ENCODE results near the gene RAB10.
"Not testable (repeated sequence)": the region's sequence is repeated elsewhere in the genome, so short reads cannot be mapped to it uniquely, and the experiment has no call there.

The RAB10 gene

DNA sequence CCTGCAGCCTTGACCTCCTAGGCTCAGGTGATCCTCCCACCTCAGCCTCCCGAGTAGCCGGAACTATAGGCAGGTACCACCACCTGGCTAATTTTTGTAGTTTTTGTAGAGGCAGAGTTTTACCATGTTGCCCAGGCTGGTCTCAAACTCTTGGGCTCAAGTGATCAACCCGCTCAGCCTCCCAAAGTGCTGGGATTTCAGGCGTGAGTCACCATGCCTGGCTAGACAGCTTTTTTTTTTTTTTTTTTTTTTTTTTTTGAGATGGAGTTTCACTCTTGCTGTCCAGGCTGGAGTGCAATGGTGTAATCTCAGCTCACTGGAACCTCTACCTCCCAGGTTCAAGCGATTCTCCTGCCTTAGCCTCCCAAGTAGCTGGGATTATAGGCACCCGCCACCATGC is 132.7 kb downstream of the RAB10 start:
- DNase-seq = not testable (repeated sequence)

DNA sequence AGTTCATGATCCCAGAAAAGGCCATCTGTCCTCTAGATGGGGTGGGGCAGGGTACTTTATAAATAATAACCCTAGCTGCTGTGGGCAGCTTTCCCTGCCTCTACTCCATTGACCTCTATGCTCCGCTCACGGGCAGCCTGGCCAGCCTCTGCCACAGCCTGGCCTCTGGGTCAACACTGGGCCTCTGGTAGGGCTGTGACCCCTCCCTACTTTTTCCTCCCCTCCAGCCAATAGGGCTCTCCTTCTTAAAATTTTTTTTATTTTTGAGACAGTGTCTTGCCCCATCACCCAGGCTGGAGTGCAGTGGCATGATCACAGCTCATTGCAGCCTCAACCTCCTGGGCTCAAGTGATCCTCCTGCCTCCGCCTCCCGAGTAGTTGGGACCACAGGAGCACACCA is 134.9 kb downstream of the RAB10 start:
- DNase-seq = no peak

DNA sequence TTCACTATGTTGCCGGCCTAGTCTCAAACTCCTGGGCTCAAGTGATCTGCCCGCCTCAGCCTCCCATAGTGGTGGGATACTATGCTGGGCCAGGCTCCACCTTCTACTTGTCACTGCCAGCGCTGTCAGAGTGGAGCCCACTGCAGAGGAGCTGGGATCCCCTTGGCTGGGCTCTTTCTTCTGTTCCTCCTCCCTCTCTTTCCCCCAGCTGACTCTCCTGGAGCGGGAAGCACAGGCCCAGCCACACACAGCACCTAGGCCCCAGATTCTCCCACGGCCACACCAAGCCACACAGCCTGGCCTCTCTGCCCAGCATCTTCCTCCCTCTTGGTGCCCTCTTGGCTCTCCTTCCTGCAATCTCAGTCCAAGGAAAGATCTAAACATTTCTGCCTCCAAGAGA is 135.3 kb downstream of the RAB10 start:
- DNase-seq = no peak

DNA sequence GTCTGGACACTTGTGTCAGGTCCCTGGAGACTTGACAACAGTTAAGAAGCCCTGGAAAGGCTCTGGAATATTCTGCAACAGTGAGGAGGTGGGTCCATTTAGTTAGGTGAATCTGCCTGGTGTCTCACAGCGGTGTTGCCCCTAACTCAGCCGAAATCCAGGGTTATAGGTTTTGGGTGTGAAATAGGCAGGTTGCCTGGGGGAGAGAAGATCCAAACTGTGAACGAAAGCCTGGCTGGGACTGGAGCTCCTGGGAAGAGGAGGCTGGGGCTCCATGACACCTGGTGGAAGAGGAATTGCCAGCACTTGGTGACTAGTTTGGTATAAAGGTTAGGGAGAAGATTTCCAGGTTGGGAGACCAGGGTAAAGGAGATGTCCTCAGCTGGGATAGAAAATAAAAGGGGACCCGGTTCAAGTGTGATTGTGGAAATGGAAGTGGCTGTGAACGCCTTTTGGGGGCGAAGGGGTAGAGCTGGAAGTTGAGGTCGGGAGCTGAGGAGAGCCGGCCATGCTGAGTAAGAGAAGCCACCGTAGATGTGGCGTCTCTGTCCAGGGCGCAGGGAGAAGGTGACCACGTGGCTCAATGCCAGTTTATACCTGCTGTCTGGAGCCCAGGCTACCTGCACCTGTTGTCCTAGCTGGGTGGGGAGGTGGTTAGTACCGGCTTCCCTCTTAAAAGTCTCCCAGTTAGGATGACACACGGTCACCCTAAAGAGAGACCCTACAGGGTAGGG is 136.0 kb downstream of the RAB10 start:
- no peak for DNase-seq

DNA sequence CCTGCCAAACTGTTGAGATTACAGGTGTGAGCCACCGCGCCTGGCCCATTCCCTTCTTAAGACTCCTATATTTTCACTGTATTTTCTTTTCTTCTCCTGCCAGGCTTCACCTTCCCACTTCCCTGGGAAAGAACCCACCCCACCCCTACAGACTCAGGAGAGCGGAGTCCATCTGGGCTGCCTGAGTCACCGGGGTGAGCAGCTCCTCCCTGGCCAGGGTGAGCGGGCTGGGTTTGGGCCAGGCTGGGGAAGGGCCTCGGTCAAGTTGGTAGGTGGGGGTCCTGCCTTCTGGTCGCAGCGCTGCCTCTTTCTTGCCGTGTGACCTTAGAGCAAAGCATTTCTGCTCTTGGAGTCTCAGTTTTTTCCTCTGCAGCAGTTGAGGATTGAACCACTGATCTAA is 136.9 kb downstream of the RAB10 start:
- no peak for DNase-seq

DNA sequence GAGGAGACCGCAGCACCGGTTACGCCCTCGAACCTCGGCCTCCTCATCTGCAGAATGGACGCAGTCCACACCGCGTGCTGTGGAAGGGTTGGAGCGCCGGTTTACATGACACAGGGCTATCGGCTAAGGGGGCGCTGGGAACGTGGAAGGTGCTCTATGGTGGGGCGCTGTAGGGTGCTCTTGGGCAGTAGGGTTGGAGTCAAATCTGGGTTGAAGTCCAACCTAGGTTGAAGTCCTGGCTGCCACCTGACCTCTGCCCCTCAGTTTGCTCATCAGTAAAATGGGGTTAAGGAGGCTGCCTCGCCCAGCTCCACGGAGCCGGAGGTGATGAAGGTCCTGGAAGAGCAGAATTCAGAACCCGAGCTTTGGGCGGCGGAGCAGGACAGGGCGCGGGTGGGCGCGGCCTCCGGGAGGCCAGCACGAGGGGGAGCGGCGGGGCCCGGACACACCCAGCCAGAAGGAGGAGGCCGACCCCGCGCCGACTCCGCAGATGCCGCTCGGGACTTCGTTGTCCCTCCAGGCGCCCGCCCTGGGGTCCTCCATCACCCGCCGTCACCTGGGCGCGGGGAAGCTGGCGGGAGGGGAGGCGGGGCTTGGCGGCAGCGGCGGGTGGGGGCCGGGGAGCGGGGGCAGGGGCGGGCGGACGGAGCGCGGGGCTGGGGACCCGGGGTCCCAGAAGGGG is 138.4 kb downstream of the RAB10 start:
- DNase-seq = no peak

DNA sequence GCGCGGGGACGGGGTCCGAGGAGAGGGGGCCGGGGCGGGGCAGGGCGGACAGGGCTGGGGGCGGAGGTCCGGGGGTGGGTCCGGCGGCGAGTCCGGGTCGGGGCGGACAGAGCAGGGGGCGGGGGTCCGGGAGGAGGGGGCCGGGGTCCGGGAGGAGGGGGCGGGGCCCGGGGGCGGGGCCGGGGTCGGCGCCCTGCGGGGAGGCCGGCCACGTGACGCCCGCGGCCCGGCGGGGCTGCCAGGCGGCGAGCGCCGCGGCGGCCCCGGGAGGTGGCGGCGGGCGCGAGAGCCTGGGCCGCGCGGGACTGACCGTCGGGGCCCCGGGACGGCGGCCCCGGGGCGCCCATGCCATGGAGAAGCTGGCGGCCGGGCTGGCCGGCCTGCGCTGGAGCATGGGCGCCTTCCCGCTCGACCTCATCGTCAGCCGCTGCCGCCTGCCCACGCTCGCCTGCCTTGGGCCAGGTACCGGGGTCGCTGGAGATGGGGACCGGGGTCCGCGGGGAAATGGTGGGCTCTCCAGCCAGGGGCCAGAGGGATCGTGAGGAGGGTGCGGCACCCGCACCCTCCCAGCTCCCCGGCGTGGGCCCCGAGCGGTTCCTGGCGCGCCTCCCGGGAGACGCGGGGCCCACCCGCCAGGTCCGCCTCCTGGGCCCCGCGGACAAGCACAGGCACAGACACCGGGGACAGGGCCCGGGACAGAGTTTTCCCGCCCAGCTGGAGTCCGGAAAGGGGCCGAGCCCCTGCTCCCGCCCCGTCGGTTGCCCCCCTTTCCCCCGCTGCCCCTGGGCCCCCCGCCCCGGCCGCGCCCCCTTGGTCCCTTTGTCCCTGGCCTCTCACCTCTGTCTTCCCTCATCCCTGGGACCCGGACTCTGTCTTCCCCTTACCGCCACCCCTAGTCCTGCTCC is 139.2 kb downstream of the RAB10 start, which contains the start of gene GAREM2:
TSS of gene GAREM2 (plus strand) at position 218 of the 905 bp plus-strand sequence. CDS start at position 351, 133 bp downstream.
- no peak for DNase-seq

DNA sequence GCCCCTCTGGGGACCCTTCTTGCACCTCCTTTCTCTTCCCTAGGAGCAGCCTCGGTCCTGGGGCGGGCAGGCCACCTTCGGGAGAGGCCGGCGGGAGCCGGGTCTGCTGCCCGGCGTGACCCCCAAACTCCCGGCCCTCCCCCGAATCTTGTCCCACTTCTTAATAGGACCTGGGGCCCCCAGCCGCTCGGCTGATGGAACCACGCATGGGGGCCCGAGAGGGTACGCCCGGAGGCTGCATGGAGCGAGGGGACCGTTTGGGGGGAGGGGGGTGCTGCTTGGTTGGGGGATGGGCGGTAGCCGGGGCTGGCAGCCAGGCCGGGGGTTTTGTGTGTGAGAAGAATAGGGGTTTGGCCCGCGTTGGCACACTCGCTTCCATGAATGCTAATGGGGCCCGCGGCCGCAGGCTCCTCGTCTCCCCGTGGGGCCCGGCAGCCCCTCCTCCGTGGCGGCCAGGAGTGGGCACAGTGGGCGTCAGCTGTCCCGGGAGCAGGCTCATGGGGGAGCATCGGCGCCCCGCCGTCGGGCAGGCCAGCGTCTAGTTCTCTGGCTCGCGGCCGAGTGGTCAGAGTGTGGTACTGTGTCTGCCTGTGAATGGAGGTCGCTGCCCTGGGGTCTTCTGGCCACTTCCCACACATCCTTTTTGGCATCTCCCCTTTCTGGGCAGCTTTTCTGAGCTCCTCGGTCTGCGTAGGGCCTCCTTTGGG is 140.0 kb downstream of the RAB10 start:
- no peak for DNase-seq

DNA sequence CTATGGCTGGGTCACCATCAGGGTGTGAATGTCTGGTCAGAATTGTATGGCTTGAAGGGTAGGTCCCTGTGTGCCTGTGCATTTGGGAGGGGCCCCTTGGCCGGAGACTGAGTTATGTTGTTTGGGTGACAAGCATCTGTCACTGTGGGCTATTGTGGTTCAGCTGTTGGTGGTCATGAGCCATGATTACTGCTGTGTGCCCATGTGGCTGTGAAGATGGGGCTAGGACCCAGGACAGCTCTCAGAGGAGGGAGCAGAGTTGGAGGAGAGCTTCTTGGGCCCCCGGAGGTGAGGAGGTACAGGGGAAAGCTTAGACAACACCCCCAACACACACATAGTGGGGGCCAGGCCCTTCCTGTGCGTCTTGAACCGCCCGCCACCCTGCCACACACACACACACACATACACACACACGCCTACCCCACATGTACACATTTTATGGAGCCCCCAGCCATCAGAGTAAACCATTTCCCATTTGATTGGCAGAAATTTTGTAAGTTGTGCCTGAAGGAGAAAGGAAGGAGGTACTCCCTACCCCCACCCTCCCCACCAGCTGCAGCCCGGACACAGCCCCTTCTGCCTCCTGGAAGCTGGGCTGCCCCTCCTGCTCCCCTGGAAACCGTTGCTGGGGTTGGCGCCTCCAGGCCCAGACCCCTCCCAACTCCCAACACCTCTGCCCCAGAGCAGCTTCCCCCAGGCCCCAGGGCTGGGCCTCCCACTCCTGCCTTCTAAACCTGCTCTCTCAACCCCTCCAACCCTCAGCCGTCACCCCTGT is 141.0 kb downstream of the RAB10 start:
- DNase-seq = no peak

DNA sequence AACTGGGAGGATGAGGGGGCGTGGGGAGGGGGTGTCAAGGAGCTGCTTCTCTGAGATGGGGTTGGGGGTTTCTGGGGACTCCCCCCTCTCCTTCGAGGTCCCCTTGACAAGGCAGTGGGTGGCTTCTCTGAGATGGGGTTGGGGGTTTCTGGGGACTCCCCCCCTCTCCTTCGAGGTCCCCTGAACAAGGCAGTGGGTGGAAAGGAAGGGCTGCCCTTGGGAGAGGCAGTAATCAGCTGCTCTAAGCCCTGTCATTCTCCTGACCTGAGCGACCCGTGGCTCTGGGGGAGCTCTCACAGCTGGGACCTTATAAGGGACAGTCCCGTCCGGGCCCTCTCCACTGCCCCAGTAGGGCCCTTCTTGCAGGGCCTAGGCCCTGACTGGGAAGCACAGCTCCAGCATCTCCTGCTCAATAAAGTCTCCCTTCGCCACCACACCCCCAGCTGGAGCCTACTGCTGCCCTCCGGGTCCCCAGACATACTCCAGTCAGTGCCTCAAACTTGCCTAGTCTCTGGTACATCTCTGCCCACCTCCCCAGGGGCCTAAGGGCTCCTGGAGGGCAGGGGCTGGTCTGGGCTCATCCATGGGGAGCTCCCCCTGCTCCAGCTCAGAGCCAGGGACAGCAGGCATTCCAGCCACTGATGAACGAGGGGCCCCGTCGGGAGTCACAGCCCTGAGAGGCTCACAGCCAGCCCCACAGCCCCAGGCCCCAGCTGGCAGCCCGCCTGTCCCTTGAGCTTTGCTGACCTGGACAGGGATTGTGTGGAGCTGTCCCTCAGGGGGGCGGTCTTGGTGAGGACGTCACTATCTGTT is 141.8 kb downstream of the RAB10 start:
- no peak for DNase-seq

DNA sequence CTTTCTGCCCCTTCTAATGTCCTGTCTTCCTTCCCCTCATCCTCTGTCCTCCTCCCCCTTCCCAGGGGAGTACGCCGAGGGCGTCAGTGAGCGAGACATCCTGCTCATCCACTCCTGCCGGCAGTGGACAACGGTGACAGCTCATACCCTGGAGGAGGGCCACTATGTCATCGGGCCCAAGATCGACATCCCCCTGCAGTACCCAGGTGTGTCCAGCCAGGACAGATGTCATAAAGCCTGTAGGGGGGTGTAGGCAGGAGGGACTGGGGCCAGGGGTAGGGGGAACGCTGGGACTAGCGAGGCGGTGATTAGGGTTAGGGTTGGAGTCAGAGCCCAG is 142.4 kb downstream of the RAB10 start:
- DNase-seq = no peak

DNA sequence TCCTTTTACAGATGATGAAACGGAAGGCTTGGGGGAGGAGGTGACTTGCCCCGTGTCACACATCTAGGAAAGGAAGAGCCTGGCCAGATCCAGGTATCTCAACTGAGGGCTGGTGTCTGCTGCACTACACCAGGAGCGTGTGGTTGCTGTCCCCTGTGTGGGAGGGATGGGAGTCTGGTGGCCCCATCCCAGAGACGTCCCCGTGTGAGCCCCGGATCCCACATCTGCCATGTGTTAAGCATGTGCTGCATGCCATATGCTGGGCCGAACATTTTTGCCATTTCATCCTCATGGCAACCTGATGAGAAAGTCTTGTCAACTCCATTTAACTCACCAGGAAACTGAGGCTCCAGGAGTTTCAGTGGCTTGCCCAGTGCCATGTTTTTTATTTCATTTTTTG is 143.2 kb downstream of the RAB10 start:
- no peak for DNase-seq

DNA sequence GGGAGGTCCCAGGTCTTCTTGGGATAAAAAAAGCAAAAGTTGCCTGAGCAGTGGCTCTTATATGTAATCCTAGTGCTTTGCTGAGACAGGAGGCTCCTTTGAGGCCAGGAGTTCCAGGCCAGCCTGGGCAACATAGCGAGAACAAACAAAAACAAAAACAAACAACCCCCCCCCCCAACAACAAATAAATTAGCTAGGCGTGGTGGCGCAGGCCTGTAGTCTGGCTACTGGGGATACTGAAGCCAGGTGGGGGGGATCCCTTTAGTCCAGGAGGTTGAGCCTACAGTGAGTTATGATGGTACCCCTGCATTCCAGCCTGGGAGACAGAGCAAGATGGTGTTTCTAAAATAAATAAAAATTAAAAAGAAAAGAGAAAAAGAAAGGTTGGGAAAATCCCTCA is 144.4 kb downstream of the RAB10 start:
- DNase-seq = no peak

DNA sequence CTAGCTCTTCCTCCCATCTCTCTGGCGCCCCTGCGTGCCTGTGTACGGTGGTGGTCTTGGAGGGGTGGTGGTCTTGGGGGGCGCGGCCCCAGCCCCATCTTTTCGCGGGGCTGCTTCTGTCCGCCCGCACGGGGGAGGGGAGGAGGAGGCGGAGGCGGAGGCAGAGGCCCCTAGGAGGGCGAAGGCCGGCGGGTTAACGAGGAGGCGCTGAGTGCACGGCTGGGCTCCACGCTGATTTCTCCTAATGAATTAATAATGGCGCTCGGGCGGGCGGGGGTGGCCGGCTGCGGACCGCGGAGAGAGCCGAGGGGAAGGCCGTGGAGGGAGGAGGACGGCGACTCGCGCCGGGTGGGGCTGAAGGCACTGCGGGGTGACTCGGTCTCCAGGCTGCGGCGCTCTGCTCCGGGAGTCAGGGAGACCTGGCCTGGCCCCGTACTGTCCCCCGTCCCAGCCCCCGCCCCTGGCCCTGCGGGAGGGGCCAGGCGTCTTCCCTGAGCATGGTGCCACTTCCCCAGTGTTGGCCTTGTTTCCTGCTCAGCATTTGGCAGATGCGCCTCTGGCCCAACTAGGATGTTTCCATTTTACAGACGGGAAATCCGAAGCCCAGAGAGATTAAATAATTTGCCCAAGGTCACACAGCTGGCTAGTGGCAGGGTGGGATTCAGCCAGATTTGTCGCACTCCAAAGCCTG is 145.0 kb downstream of the RAB10 start:
- peak; percentile 37 for DNase-seq

DNA sequence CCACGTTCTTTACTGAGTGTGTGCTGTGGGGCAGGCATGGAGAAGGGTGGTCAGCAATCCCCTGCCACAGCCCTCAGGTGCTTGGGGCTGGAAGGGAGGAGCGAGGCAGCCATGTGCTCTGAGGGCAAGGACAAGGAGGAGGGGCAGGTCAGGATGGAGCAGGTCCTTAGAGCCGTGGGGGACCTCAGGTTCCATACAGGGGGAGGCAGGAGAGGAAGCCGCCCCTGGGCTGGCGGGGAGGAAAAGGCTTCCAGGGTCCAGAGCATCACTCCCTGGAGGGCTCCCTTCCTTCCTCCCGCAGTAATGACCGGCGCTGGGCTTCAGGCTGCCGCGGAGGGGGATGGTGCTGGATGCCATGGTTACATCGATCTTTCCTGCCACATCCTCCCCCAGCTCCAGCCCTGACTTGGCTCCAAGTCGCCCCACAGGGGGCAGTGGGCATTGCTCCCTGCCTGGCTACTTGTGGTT is 145.6 kb downstream of the RAB10 start:
- no peak for DNase-seq

DNA sequence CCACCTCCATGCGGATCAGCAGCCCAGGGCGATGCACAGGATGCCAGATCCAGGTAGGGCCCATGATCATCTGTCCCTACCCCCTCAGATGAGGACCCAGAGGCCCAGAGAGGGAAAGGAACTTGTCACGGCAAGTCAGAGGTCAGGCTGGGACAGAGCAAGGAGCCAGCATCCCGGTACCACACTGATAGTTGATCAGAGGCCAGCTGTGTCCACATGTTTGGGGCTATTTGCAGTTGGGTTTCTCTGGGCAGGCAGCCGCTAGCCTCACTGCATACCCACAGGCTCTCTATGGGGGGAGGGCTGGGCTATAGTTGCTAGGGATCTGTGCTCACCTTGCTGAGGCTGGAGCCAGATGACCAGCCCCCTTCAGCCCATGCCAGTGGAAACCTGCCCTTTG is 148.6 kb downstream of the RAB10 start:
- DNase-seq = no peak

DNA sequence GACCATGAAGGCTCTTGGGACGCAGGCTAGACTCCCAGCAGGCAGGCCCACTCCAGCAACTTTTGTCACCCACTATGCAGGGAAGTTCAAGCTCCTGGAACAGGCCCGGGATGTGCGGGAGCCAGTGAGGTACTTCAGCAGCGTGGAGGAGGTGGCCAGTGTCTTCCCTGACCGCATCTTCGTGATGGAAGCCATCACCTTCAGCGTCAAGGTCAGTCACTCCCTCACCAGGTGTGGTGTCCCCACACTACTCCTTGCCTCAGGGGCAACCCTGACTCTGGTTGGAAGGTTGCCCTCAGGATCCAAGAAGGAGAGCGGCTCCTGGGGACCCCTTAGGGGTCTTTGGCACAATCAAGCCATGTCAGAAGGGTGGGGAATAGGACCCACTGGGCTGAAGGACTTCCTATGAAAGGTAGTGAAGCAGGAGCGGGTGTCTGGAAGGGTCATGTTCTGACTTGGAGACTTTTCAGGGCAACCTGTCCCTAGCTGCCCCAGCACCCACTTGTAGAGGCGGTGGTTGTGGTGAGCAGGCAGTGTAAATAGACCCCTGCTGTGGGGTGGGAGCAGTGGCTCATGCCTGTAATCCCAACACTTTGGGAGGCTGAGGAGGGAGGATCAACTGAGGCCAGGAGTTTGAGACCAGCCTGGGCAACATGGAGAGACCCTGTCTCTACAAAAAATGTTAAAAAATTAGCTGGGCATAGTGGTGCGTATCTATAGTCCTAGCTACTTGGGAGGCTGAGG is 149.2 kb downstream of the RAB10 start:
- no peak for DNase-seq

DNA sequence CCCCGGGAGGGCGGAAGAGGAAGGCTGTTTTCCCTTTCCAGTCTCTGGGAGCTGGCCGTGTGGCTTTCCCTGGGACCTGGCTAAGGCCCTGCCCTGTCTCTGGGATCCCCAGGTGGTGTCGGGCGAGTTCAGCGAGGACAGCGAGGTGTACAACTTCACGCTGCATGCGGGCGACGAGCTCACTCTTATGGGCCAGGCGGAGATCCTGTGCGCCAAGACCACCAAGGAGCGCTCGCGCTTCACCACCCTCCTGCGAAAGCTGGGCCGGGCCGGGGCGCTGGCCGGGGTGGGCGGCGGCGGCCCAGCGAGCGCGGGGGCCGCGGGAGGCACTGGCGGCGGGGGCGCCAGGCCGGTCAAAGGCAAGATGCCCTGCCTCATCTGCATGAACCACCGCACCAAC is 150.2 kb downstream of the RAB10 start:
- no peak for DNase-seq

DNA sequence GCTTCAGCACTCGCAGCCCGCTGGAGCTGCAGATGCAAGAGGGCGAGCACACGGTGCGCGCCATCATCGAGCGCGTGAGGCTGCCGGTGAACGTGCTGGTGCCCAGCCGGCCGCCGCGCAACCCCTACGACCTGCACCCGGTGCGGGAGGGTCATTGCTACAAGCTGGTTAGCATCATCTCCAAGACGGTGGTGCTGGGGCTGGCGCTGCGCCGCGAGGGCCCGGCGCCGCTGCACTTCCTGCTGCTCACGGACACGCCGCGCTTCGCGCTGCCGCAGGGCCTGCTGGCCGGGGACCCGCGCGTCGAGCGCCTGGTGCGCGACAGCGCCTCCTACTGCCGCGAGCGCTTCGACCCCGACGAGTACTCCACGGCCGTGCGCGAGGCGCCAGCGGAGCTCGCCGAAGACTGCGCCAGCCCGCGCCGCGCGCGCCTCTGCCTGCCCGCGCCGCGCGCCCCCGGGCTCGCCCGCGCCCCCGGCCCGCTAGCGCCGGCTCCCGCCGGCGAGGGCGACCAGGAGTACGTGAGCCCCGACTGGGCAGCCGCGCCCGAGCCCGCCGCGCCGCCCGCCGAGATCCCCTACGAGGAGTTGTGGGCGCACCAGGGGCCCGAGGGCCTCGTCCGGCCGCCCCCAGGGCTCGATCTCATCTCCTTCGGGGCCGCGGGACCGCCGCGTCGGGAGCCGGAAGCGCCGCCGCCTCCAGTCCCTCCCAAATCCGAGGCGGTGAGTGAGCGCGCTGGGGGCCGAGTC is 150.8 kb downstream of the RAB10 start:
- DNase-seq = peak; percentile 73
